ENCODE measurements around the gene PLEKHF1. TPM values are rescaled to one million over a fixed set of nuclear protein-coding genes. Genes with fewer than 3 reads are reported as not detected.

Gene PLEKHF1
- total RNA-seq, 2 donors from 2014 or later = 21.3 to 21.5 TPM

DNA sequence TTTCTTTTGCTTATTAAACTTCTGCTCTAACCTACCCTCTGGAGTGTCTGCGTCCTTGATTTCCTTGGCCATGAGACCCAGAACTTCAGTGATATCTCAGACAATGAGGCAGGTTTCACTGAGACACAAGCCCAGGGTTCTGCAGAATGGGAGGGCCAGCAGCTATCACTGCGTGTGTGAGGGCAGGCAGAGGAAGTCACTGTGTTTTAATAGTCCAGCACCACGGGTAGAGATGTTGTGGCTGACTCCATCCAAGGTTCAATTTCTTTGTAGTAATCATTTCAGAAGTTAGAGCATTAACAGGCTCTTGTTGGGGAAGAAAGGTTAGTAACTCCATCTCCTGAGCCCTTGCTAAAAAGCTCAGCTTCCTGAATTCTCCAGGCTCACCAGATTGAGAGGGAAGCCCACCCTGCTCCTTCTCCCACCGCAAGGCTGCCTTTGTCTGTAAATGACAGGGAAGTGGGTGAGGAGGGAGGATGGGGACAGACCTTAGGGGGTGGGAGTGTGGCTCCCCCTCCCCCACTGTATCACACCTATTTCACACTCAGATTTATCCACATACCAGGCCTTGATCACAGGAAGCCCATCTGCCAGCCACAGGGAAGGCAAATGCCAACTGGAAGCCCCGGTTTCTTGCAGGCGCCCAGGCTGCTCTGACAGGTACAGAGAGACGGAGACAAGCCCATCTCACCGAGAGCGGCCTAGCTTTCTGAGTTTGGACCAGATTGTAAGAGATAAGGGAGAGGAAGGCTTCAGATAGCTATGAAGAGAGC, 47.7 kb downstream of the PLEKHF1 start:
- Mint-ChIP-seq H3K36me3 (ENCODE audit: insufficient read depth in 2 of 2) (peaks cover 4 to 13% of the 10 kb centered on the region in 2 donors), H3K27me3 (ENCODE audit: low read depth) (no peaks in the 10 kb centered on the region), H3K27ac (peak overlapping the region; percentile 88), H3K4me3 (peak overlapping the region; percentile 91), H3K9me3 (no peaks in the 10 kb centered on the region), H3K4me1 (ENCODE audit: low read depth) (peaks cover 79% of the 10 kb centered on the region)
- DNase-seq = no peak
- no peak for ATAC-seq (replicated peaks in 1 of 2)

DNA sequence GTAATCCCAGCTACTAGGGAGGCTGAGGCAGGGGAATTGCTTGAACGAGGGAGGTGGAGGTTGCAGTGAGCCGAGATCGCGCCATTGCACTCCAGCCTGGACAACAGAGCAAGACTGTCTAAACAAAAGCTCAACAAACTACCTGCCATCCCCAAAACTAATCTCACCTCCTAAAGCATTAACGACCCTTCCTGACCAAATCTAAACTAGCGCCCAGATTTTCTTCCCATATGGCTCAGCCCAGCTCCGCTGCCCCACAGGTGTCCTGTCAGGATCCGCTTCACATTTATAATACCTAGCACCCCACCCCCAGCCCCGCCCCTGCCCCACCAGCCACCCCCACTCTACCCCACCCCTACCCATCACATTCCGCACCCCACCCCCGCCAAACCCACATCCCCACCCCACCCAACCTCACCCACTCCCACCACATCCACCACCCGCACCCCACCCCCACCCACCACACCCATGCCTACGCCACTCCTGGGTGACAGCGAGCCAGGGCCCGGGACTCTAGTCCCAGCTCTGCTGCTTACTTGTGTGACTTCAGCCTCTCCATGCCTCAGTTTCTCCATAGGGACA, 49.2 kb downstream of the PLEKHF1 start:
- peak; percentile 29 to 35 for ATAC-seq (replicated peaks in 1 of 2)
- Mint-ChIP-seq H3K4me1 (ENCODE audit: low read depth) (peaks cover 67% of the 10 kb centered on the region), H3K9me3 (no peaks in the 10 kb centered on the region), H3K4me3 (peak overlapping the region; percentile 91 to 97), H3K36me3 (ENCODE audit: insufficient read depth in 2 of 2) (peaks cover 4 to 11% of the 10 kb centered on the region in 2 donors), H3K27me3 (ENCODE audit: low read depth) (no peaks in the 10 kb centered on the region), H3K27ac (peak overlapping the region; percentile 88)
- DNase-seq = no peak

DNA sequence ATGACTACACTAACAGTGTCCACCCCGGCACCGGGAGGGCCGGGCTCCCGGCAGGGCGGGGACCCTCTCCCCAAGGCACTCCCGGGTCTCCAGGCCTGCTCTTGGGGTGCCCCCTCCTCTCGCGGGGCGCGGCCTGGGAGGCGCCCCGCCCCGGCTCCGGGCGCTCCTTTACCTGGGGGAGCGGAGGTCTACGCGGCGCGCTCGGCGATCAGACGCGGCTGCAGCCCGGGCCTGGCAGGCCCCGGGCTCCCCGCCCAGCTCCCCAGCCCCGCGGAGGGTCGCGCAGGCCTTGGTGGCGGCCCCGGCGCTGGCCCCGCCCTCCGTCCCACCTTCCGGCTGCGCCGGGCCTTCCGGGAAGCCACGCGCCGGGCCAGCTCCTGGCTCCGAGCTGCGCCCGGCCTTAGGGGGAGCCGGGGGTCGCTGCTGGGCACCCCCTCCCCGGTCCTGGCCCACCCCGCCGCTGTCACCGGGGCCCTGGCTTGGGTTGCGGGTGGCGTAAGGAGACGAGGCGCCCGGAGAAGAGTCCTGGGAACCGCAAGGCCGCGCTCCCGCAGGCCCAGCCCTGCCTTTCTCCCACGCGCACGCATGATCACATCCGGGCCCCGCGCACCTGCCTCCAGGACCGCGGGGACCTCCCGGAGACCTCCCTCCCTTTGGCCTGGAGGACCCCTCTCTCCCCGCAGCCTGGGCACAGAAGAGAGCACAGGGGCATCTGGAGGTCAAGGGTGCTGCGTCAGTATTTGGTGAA, 49.9 kb downstream of the PLEKHF1 start, which contains the start of gene C19orf12:
TSS of gene C19orf12 (minus strand) at position 309 of the 748 bp plus-strand sequence. CDS start 6,848 bp downstream, outside the sequence.
- ATAC-seq (replicated peaks in 1 of 2) (peak; percentile 72 to 73), DNase-seq (peak; percentile 78 to 79)
- H3K27ac Mint-ChIP-seq = peak within 1 kb of the TSS; percentile 94
- H3K4me1 Mint-ChIP-seq (ENCODE audit: low read depth) = peaks cover 60% of the 10 kb centered on the region
- no peaks in the 10 kb centered on the region for H3K27me3 Mint-ChIP-seq (ENCODE audit: low read depth)
- H3K4me3 Mint-ChIP-seq = peak within 1 kb of the TSS; percentile 91 to 97
- H3K9me3 Mint-ChIP-seq = no peaks in the 10 kb centered on the region
- peaks cover 4 to 10% of the 10 kb centered on the region in 2 donors for H3K36me3 Mint-ChIP-seq (ENCODE audit: insufficient read depth in 2 of 2)

DNA sequence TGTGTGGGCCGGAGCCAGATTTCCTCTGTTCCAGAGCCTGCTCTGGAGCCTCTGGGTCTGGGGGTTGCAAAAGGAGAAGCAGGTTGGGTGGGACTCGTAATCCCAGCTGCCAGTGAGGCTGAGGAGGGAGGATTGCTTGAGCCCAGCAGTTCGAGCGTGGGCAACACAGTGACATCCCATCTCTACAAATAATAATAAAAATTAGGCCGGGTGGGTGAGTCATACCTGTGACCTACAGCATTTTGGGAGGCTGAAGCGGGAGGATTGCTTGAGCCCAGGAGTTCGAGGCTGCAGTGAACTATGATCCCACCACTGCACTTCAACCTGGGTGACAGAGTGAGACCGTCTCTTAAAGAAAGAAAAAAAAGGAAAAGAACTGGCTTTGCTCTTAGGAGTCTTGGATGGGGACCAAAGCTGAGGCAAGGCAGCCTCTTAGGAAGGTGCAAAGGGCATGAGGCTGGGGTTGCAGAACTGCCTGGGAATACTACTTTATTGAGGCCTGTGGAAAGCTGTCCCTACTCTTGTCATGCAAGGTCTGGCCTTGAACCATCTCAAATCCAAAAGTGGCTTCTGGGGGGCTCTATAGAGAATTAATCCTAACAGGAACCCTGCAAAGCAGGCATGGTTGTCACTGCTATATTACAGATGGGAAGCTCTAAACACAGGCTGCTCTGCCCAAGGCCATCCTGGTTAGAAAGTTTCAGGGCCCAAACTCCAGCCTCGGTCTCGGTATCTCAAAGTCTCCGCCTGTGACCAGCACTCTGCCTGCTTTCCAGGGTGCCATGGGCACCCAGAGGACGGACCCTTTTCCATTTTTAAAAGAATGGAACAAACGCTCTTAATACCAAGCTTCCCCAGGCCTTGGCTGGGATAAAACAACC, 50.7 kb downstream of the PLEKHF1 start:
- no peaks in the 10 kb centered on the region for H3K9me3 Mint-ChIP-seq
- peak overlapping the region; percentile 94 for H3K27ac Mint-ChIP-seq
- H3K27me3 Mint-ChIP-seq (ENCODE audit: low read depth) = no peaks in the 10 kb centered on the region
- no peak for DNase-seq
- H3K4me1 Mint-ChIP-seq (ENCODE audit: low read depth) = peaks cover 52% of the 10 kb centered on the region
- H3K36me3 Mint-ChIP-seq (ENCODE audit: insufficient read depth in 2 of 2) = peaks cover 4 to 8% of the 10 kb centered on the region in 2 donors
- ATAC-seq (replicated peaks in 1 of 2) = peak; percentile 10 to 13
- peak overlapping the region; percentile 91 to 97 for H3K4me3 Mint-ChIP-seq

DNA sequence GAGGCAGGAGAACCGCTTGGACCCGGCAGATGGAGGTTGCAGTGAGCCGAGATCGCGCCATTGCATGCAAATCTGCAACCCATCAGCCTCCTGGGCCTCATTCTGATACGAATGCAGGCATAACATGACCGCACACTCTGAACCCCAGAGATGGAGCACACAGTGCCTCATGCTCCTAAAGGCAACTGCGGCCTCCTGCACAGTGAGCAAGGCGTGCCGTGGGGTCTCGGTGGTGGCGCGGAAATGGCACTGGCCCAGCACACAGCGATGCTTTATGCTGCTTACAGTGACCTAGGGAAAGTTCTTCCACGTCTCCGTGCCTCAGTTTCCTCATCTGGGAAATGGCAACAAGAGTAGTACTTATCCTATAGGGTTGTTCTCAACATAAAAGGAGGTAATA, 51.8 kb downstream of the PLEKHF1 start:
- no peak overlapping the region for H3K4me3 Mint-ChIP-seq
- H3K27me3 Mint-ChIP-seq (ENCODE audit: low read depth) = no peaks in the 10 kb centered on the region
- no peaks in the 10 kb centered on the region for H3K9me3 Mint-ChIP-seq
- H3K27ac Mint-ChIP-seq = no peak overlapping the region
- peaks cover 41% of the 10 kb centered on the region for H3K4me1 Mint-ChIP-seq (ENCODE audit: low read depth)
- peaks cover 4 to 6% of the 10 kb centered on the region in 2 donors for H3K36me3 Mint-ChIP-seq (ENCODE audit: insufficient read depth in 2 of 2)
- no peak for ATAC-seq (replicated peaks in 1 of 2)
- no peak for DNase-seq

DNA sequence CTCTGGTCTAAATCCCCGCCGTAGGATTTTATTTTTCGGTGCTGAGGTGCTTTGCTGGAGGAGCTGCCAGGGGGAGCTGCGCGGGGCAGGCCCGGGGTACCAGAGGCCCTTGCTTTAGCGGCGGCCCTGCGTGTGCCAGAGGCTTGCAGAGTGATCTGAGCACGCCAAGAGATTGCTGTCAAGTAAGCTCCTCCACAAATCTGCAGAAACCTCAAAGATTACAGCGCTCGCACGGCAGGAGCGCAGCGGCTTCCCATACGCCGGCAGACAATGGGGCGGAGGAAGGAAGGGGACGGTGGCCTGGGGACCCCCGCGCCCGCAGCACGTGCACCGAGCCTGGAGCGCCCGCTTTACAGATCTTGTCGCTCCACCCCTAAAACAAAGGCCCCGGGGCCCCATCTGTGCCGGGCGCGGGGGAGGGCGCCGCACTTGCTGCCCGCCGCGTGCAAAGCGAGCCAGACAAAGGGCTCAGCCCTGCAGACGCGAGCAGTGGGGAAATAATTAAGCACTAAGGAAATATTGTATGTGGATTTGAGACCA, 58.9 kb downstream of the PLEKHF1 start:
- no peaks in the 10 kb centered on the region for H3K36me3 Mint-ChIP-seq (ENCODE audit: insufficient read depth in 2 of 2)
- DNase-seq = peak; percentile 37 to 42
- peak; percentile 64 to 74 for ATAC-seq (replicated peaks in 1 of 2)
- peaks cover 13% of the 10 kb centered on the region for H3K4me1 Mint-ChIP-seq (ENCODE audit: low read depth)
- H3K27me3 Mint-ChIP-seq (ENCODE audit: low read depth) = peaks cover 6% of the 10 kb centered on the region
- no peak overlapping the region for H3K27ac Mint-ChIP-seq
- peak overlapping the region; percentile 73 to 81 for H3K4me3 Mint-ChIP-seq
- no peaks in the 10 kb centered on the region for H3K9me3 Mint-ChIP-seq

DNA sequence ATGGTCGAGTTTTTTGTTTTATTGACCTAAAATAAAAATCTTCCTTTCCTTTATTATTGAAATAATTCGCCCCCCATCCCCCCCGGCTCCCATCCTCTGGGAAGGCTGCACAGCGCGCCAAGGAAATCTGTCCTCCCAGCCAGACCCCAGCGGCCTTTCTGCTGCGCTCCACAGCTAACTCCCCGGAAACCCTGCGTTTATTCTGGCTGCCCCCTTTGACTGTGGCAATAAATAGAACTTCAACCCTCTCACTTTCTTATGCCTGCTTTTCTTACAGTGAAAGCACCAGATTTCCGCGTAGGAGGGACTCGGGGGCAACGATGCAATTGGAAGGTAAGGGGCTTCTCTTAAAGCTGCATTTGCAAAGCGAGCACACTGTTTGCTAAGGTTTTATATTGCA, 59.5 kb downstream of the PLEKHF1 start:
- no peak for ATAC-seq (replicated peaks in 1 of 2)
- H3K4me3 Mint-ChIP-seq = peak overlapping the region in 1 of 2 donors; percentile 24

More for the DNA sequence above, 59.5 kb downstream of the PLEKHF1 start:
- Mint-ChIP-seq H3K27ac (no peak overlapping the region), H3K36me3 (ENCODE audit: insufficient read depth in 2 of 2) (no peaks in the 10 kb centered on the region), H3K9me3 (no peaks in the 10 kb centered on the region), H3K4me1 (ENCODE audit: low read depth) (peaks cover 13% of the 10 kb centered on the region), H3K27me3 (ENCODE audit: low read depth) (peaks cover 6% of the 10 kb centered on the region)
- no peak for DNase-seq

Other genes starting within 250 kb of the PLEKHF1 start
- gene VSTM2B, start 139.5 kb upstream of the PLEKHF1 start, total RNA-seq = not detected
- gene POP4, start 59.2 kb upstream of the PLEKHF1 start, total RNA-seq = 10 to 100 TPM; 62.6 to 65.3 TPM
- 10 to 100 TPM; 32.1 to 35.6 TPM for gene C19orf12, start 49.8 kb downstream of the PLEKHF1 start, total RNA-seq
- 10 to 100 TPM; 39.3 to 41.9 TPM for gene CCNE1, start 146.5 kb downstream of the PLEKHF1 start, total RNA-seq

Measured in activated T-cell treated with anti-CD3 and anti-CD28 coated beads, Interleukin-2, amount 50 U/mL, for 72 hours (primary cell).